ENCODE results near the gene TCHHL1.

The TCHHL1 gene

GRCh38 chr1:152042030-152042429 is 46.8 kb downstream of the TCHHL1 start:
- in situ Hi-C loops (cut with MboI; ENCODE audit: low sequenced_read_pairs): no loop called here

DNA sequence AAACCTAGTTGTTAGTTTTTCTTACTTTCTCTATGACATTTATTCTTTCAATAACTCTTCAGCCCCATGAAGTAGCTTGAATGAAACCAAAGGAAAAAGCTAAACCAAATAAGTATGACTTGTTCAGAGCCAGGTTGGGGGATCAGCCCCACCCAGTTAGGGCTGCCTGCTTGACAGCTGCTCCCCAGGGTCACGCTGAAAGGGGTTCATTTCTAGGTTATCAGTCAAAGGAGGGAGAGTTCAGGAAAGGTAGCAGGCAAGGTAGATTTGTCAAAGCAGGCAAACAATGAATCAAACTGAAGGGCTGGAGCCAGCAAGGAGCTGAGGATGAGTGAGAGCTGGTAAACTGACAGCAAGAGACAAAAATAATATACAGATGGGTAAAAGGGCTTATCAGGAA is 49.0 kb downstream of the TCHHL1 start:
- in situ Hi-C loops (cut with MboI; ENCODE audit: low sequenced_read_pairs): no loop called here

GRCh38 chr1:152039461-152039860 is 49.4 kb downstream of the TCHHL1 start:
- in situ Hi-C loops (cut with MboI; ENCODE audit: low sequenced_read_pairs): no loop called here

DNA sequence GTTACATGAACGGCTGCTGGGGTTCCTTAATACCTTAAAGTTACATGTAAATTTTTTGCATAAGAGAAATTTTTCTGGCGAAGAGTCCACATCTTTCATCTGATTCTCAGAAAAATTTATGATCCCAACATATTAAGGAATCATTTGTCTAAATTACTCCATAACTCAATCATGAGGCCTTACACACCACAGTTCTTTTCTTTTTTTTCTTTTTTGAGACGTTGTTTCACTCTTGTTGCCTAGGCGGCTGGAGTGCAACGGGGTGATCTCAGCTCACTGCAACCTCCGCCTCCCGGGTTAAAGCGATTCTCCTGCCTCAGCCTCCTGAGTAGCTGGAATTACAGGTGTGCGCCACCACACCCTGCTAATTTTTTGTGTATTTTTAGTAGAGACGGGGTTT is 50.0 kb downstream of the TCHHL1 start:
- in situ Hi-C loops (cut with MboI; ENCODE audit: low sequenced_read_pairs): no loop called here

DNA sequence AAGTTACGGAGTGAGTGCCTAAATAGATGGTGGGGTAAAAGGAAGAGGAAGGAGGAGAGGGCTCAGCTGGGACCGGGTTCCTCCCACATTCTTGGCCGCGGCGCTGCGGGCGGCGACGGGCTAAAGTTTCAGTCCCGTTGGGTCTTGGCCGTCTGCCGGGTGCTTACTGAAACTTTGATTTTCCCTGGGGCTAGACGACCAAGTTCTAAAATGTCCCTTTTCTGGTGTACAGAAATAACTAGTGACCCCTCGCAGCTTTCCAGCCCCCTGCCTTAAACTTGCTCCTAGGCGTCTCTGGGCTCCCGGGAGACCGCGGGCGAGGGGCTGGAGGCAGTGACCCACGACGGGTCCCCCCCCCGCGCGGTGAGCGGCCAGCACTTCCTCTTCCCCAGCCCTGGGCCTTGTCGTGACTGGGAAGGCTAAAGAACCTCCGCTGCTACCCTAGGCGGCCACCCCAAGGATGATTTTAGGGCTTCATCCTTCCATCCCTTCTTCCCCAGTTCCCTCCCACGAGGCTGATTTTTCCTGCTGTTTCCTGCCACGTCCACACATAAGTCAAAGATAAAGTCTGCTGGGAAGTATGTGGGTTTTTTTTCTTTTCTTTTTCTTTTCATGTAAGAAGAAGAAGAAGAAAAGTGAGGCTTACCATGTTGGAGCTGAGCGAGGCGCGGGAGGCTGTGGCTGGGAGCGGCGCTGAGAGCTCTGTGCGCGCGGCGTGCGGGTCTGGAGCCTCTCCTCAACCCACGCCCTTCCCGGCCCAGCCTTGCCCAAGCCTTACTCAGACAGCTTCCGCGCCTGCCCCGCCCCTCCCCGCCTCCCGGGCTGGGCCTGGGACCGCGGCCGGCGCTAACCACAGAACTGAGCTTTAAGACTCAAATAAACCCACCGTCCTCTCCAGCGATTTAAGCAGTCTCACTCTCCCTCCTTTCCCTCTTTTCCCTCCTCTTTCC is 52.3 kb downstream of the TCHHL1 start, which contains the start of gene S100A11:
Gene S100A11, minus strand, starts transcription at position 738 of the 950 bp plus-strand sequence. Its CDS starts 89 bp downstream, at position 649.
- in situ Hi-C loops (cut with MboI; ENCODE audit: low sequenced_read_pairs): no loop called here

- in situ Hi-C loops (cut with MboI; ENCODE audit: low sequenced_read_pairs): no loop called here
These were observed 53.2 kb downstream of the TCHHL1 start for GRCh38 chr1:152035539-152036266.

- in situ Hi-C loops (cut with MboI; ENCODE audit: low sequenced_read_pairs): no loop called here
These were observed 54.0 kb downstream of the TCHHL1 start for GRCh38 chr1:152034654-152035538.

DNA sequence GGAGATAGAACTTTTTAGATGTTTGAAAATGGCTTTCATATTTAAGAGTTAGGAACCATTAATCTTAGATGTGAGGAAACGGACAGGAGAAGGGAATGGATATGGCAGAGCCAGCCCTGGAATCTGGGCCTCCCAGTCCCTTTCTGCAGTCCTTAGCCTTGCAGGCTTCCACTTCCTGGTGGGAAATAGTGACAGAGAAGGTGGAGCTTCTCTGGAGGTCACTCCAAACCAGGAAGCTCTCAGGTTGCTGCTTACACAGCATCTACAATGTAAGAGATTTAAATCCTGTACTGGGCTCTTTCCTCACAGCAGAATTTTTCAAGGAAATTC is 54.6 kb downstream of the TCHHL1 start:
- in situ Hi-C loops (cut with MboI; ENCODE audit: low sequenced_read_pairs): no loop called here
